ENCODE data around the gene HUNK. TPM values are rescaled to one million over a fixed set of nuclear protein-coding genes. Genes with fewer than 3 reads are reported as not detected.

HUNK gene
- total RNA-seq, 1 donor: under 0.01 TPM

- DNase-seq (ENCODE audit: insufficient read length, low spot score, missing footprints): no peak
- Histone ChIP-seq H3K79me2 (ENCODE audit: insufficient read depth, low read length) (no peaks in the 10 kb centered on the region), H3K27me3 (ENCODE audit: insufficient read depth, low read length) (no peaks in the 10 kb centered on the region), H4K20me1 (ENCODE audit: insufficient read depth, low read length) (no peaks in the 10 kb centered on the region), H3K27ac (ENCODE audit: low read depth, low read length) (no peak overlapping the region), H3K36me3 (ENCODE audit: insufficient read depth, low read length) (no peaks in the 10 kb centered on the region), H3K4me1 (ENCODE audit: insufficient read depth, low read length) (no peaks in the 10 kb centered on the region), H3K4me2 (ENCODE audit: insufficient read depth, low read length) (no peak overlapping the region), H3K9me3 (ENCODE audit: low read depth, low read length) (no peaks in the 10 kb centered on the region), H2AFZ (ENCODE audit: low read length) (no peak overlapping the region), H3K4me3 (ENCODE audit: insufficient read depth, low read length) (no peak overlapping the region)
- no peak for TF ChIP-seq CTCF (IDR thresholded peaks at IDR 0.05; ENCODE audit: extremely low read depth, low read depth, low read length)
Observed at GRCh38 chr21:31909153-31910073, 36.6 kb downstream of the HUNK start.

GRCh38 chr21:31910074-31910470, 37.3 kb downstream of the HUNK start:
- DNase-seq (ENCODE audit: insufficient read length, low spot score, missing footprints): no peak
- Histone ChIP-seq H3K36me3 (ENCODE audit: insufficient read depth, low read length) (no peaks in the 10 kb centered on the region), H3K4me3 (ENCODE audit: insufficient read depth, low read length) (no peak overlapping the region), H4K20me1 (ENCODE audit: insufficient read depth, low read length) (no peaks in the 10 kb centered on the region), H3K9me3 (ENCODE audit: low read depth, low read length) (no peaks in the 10 kb centered on the region), H3K4me2 (ENCODE audit: insufficient read depth, low read length) (no peak overlapping the region), H3K4me1 (ENCODE audit: insufficient read depth, low read length) (no peaks in the 10 kb centered on the region), H3K27me3 (ENCODE audit: insufficient read depth, low read length) (no peaks in the 10 kb centered on the region), H3K79me2 (ENCODE audit: insufficient read depth, low read length) (no peaks in the 10 kb centered on the region), H2AFZ (ENCODE audit: low read length) (no peak overlapping the region), H3K27ac (ENCODE audit: low read depth, low read length) (no peak overlapping the region)
- no peak for TF ChIP-seq CTCF (IDR thresholded peaks at IDR 0.05; ENCODE audit: extremely low read depth, low read depth, low read length)

- Histone ChIP-seq H3K27me3 (ENCODE audit: insufficient read depth, low read length) (no peaks in the 10 kb centered on the region), H4K20me1 (ENCODE audit: insufficient read depth, low read length) (no peaks in the 10 kb centered on the region), H3K4me3 (ENCODE audit: insufficient read depth, low read length) (no peak overlapping the region), H3K4me1 (ENCODE audit: insufficient read depth, low read length) (no peaks in the 10 kb centered on the region), H3K4me2 (ENCODE audit: insufficient read depth, low read length) (no peak overlapping the region), H3K36me3 (ENCODE audit: insufficient read depth, low read length) (no peaks in the 10 kb centered on the region), H3K9me3 (ENCODE audit: low read depth, low read length) (no peaks in the 10 kb centered on the region), H3K79me2 (ENCODE audit: insufficient read depth, low read length) (no peaks in the 10 kb centered on the region), H2AFZ (ENCODE audit: low read length) (no peak overlapping the region), H3K27ac (ENCODE audit: low read depth, low read length) (no peak overlapping the region)
- no peak for TF ChIP-seq CTCF (IDR thresholded peaks at IDR 0.05; ENCODE audit: extremely low read depth, low read depth, low read length)
- DNase-seq (ENCODE audit: insufficient read length, low spot score, missing footprints): no peak
Observed at GRCh38 chr21:31911138-31911907, 38.5 kb downstream of the HUNK start.

GRCh38 chr21:31912501-31912900, 39.7 kb downstream of the HUNK start:
- Histone ChIP-seq H3K36me3 (ENCODE audit: insufficient read depth, low read length) (no peaks in the 10 kb centered on the region), H3K27me3 (ENCODE audit: insufficient read depth, low read length) (no peaks in the 10 kb centered on the region), H3K4me2 (ENCODE audit: insufficient read depth, low read length) (no peak overlapping the region), H2AFZ (ENCODE audit: low read length) (no peak overlapping the region), H3K9me3 (ENCODE audit: low read depth, low read length) (no peaks in the 10 kb centered on the region), H3K4me3 (ENCODE audit: insufficient read depth, low read length) (no peak overlapping the region), H3K27ac (ENCODE audit: low read depth, low read length) (no peak overlapping the region), H3K79me2 (ENCODE audit: insufficient read depth, low read length) (no peaks in the 10 kb centered on the region), H3K4me1 (ENCODE audit: insufficient read depth, low read length) (no peaks in the 10 kb centered on the region), H4K20me1 (ENCODE audit: insufficient read depth, low read length) (no peaks in the 10 kb centered on the region)
- TF ChIP-seq CTCF (IDR thresholded peaks at IDR 0.05; ENCODE audit: extremely low read depth, low read depth, low read length): no peak
- DNase-seq (ENCODE audit: insufficient read length, low spot score, missing footprints): no peak
